HG03439 (cell line): ENCODE data around the gene GRB2.
"Not testable (repeated sequence)": the region's sequence is repeated elsewhere in the genome, so short reads cannot be mapped to it uniquely, and the experiment has no call there.

Experiments used
- ATAC-seq: cut with Tn5 transposase; IDR thresholded peaks from one replicate; pipeline ENCODE4 v1.9.1; 2021; ENCODE audit warnings: mild to moderate bottlenecking, moderate library complexity; ENCODE audit not compliant: unreplicated experiment

Gene GRB2

DNA sequence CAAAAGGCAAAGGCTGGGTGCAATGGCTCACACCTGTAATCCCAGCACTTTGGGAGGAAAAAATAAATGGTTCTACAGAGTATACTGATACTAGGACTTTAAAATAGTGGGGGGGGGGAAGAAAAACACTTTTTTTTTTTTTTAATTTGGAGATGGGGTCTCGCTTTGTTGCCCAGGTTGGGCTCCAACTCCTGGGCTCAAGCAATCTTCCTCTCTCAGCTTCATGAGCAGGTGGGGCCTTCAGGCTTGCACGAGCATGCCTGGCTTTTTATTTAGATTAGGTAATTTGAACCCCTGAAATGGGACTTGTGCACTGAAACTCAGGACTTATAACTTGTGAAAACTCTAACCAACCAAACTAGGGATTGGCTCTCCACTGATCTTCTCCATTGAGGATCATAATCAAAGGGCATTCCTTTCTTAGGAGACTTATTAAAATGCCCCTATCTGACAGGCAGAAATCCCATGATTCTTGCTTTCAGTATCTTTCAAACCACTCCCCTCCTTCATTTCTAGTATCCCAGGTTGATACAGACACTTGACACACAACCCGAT lies 16.9 kb downstream of the GRB2 start:
- ATAC-seq: no peak

DNA sequence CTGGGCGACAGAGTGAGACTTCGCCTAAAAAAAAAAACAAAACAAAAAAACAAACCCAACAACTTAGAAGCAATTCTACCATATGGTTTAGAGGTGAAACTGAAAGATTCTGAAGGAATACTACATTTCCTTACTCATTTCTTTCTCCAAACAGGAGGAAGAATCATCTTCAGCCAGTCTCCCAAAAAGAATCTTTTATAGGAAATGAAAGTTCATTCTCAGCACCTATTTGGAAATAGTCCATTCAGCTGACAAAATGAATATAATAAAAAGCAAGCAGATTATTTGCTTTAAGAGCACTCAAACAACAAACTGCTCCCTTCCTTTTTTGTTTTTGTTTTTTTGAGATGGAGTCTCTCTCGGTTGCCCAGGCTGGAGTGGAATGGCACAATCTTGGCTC lies 17.7 kb downstream of the GRB2 start:
- ATAC-seq: no peak

DNA sequence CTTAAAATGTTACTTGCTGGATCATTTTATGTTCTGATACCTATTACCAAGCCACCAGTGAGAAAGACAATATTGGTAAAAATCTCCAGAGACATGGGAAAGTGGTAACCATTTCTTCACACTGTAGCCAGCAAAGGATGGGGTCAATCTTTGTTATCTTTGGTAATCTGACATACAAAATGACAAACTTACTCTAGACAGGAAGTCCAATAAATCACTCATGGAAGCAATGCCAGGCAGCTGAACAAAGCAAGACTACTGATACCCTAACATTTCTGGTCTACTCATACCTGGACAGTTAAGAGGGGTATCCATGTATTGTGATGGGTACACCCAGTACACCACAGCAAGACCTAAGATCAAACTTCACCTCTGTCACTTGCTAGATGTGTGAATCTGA lies 19.0 kb downstream of the GRB2 start:
- ATAC-seq: no peak

DNA sequence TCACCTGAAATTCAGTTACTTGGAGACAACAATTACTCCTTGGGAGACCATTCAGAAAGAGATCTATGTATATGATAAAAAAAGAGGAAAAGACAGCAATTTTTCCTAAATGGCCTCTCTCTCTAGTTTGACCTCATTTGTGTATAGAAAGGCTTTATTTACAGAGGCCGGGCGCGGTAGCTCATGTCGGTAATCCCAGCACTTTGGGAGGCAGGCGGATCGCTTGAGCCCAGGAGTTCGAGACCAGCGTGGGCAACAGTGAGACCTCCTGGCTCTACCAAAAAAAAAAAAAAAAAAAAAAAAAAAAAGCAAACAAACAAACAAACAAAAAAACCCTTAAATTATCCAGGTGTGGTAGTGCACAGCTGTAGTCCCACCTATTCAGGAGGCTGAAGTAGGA lies 20.7 kb downstream of the GRB2 start:
- no peak for ATAC-seq

DNA sequence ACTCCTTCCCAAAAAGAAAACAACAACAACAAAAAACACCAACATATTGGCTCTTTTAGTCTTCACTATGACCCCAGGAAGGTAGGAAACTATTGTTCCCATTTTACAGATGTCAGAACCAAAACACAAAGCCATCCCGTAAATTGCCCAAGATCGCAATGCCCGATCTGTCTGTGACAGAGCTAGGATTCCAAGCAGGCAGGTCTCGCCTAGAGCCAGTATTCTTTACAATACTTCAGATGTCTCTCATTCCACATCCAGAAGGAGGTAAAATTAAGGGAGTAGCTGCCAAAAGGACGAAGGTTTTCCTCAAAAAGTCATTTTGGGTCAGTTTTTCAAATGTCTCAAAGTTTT lies 21.7 kb downstream of the GRB2 start:
- no peak for ATAC-seq

DNA sequence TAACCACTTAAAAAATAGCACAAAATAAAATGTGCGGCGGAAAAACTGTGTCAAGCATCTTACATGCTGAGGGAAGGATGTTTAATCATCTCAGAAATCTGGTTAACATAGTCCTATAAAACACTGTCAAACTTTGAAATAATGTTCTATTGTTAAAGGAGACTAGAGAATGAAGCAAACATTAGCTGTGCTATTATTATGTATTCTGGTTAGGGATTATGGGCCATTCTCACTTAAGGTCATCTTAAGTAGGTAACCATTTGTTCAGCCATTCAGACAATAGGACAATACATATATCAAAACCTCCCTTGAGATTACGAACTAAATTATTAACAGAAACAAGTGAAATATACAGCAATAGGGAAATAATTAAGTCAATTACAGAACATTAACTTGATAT lies 24.7 kb downstream of the GRB2 start:
- no peak for ATAC-seq

DNA sequence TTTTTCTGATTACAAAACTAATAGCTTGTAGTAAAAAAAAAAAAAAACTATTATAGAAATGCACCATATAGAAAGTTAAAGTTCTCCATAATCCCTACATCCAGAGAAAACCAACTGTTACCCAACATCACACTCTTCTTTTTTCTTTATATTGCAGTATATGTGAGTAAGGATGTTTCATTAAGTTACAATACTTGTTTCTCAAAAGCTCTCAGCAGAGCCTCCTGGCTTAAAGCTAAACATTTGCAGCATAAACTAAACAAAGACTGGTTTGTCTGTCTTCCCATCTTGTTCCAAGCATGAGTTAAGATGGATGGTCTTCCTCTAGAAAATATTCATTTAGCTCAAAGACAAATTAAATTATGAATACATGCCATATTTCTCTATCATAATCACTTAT lies 25.2 kb downstream of the GRB2 start:
- ATAC-seq: no peak

DNA sequence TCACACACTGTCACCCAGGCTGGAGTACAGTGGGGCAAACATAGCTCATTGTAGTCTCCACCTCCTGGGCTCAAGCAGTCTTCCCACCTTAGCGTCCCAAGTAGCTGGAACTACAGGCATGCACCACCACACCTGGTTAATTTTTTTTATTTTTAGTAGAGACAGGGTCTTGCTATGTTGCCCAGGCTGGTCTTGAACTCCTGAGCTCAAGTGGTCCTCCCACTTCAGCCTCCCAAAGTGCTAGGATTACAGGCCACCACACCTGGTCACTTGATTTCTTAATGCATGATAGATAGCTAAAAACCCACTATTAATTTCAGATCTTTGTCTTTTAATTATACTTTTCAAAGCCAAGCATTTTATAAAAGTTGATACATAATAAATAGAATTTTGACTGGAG lies 26.1 kb downstream of the GRB2 start:
- not testable (repeated sequence) for ATAC-seq

DNA sequence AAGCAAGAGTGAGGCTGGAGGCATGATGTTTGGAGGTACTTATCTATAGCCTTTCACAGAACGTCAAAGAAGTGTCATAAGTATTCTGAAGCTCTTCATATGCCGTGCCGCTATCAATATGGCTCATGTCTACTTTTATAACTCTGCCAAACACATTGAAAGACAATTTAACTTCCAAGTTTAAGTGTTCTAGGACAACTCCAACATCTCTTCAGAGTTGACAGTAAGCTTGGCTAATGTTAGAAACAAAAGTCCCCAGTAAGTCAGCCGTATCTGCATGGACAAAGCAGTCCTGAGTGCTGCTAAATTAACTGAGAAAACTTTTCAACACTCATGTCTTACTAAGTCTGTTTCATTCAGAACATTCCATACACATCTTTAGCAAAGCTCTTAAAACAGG lies 32.2 kb downstream of the GRB2 start:
- ATAC-seq: no peak

DNA sequence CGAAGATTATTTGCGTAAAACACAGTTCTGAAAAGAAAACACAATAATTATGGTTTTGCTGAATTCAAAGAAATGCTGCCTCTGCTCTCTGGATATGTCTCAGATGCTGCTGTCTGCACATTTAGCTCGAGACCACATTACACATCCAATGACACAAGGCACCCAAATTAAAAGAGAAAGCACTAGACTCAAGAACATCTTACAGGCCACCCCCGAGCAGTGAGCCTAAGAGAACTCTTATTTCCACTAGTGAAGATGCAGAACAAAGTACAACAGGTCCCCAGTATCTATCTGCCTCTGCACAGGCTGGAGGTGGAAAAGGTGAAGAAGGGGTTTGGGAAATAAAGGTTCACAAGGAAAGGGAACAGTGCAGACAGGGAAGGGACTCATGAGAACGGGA lies 33.5 kb downstream of the GRB2 start:
- peak; percentile 44 for ATAC-seq

DNA sequence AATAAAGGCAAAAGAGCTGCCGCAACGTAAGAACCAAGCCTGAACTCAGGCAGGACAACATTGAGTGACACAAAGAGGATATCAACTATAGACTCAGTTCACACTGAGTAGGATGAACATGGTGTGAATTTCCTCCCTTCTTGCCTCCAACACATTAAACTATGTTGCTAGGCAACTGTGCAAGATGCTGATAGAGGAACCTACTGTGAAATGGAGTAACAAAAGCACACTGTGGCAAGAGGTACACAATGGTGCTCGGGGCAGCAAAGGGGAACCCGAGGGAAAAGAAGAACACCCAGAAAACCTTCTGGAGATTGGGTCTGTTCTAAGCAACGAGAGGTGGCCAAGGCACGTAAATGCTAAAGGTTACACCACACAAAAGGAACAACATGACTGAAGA lies 34.1 kb downstream of the GRB2 start:
- no peak for ATAC-seq

DNA sequence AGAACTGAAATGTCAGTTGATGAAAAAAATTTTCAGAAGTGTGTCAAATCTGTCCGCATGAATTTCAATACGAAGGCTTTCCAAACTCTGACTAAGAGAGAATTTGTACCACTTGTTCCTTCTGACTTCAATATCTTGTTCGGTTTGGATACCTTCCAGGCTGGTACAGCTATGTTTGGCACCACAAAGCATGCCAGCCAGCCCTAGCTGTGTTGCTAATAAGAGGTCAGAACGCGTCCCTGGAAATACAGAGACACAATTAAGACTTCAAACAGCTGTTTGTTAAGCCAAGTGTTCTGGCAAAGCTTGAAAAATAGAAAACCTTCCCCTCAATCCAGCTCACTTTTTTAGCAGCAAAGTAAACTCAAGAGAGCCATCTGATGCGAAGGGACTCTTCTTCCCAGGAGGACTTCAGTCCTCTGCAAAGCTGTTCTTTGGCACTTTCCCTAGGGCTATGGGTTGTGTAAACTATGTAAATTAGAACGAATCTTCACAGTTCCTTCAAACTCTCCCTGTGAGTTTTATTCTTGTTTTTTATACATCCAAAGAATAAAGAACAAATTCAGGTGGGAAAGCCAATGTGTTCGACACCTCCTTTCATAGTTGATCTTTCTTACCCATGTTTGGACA lies 35.1 kb downstream of the GRB2 start:
- ATAC-seq: no peak

DNA sequence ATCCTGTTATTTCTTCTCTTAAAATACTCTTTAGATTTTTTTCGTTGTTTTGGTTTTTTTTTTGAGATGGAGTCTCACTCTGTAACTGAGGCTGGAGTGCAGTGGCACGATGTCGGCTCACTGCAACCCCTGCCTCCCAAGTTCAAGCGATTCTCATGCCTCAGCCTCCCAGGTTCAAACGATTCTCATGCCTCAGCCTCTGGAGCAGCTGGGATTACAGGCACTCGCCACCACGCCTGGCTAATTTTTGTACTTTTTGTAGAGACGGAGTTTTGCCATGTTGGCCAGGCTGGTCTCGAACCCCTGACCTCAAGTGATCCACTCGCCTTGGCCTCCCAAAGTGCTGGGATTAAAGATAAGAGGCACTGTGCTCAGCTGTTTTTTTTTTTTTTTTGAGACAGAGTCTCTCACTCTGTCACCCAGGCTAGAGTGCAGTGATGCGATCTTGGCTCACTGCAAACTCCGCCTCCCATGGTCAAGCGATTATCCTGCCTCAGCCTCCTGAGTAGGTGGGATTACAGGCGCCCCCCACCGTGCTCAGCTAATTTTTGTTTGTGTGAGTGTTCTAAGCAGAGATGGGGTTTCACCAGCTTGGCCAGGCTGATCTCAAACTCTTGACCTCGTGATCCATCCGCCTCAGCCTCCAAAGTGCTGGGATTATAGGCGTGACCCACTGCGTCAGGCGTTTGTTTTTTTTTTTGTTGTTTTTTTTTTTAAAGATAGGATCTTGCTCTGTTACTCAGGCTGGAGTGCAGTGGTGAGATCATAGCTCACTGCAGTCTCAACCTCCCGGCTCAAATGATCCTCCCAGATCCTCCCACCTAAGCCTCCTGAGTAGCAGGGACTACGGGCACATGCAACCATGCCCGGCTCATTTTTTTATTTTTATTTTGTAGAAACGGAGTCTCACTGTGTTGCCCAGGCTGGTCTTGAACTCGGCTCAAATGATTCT lies 37.4 kb downstream of the GRB2 start:
- not testable (repeated sequence) for ATAC-seq

DNA sequence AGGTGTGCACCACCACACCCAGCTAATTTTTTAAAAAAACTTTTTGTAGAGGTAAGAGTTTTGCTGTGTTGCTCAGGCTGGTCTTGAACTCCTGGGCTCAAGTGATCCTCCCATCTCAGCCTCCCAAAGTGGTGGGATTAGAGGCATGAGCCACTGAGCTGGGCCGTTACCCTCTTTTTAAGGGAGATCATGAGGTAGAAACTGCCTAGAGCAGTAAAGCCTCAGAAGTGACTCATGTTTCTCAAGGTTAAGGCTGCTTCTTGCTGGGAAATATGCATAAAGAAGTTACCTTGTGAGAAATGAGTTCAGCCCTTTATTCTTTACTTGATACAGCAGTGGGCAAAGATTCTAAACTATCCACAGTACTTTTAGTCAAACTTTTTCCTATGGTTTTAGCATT lies 38.2 kb downstream of the GRB2 start:
- no peak for ATAC-seq

DNA sequence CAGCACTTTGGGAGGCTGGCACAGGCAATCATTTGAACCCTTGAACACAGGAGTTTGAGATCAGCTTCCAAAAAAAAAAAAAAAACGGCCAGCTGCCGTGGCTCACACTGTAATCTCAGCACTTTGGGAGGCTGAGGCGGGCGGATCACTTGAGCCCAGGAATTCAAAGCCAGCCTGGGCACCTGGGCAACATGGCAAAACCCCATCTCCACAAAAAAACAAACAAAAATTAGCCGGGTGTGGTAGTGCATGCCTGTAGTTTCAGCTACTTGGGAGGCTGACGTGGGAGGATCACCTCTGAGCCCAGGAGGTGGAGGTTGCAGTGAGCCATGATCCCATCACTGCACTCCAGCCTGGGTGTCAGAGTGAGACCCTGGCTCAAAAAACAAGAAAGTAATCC lies 39.0 kb downstream of the GRB2 start:
- no peak for ATAC-seq

DNA sequence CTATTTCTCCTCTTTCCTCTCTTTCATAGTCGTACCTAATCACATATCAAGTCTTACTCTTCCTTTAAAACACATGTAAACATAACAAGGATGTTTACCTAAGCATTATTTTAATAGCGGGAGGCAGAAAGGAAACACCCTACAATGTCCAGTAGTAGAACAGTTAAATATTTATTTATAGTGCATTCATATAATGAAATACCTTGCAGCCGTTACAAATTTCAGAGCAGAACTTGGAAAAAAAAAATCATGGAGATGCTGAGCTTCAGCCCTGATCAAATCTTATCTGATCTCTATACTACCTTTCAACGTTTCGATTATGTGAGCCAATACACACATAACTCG lies 39.6 kb downstream of the GRB2 start:
- ATAC-seq: no peak

DNA sequence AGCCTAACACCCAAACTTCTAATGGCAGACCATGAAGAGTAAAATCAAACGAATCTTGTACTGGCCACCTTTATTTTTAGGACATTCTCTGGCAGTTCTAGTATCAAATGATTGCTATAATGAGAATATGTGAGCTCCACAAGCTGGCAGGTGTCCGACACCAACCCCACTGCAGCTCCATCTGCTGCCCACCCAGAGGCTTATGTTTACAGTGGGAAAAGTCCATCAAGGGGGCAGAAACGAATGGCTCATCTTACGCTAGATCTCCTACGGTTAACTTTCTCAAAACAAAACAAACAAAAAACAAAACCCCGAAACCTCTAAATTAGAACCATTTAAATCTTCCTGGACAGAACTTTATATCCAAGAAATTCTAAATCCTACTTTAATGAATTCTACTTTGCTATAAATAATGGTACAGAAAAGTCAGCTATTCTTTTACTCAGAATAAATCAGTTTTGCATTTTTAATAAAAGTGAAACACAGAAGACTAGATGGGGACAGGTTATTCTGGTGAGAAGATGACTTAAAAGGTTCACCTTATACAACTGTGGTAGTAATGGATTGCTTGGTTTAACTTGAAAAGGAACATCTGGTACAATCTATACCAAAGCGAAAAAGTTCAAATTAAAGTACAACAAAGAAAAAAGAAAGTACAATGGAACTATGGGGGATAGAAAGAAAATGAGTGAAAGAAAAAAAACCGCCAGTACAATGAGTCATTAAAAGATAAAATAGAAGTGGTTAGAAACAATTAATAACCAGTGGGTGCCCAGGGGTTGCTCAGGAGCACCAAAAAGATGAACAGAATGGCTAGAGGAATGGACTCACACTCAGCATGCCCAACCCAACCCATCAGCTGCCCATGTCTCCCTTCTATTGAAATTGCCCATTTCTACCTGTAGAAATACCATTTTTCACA lies 40.2 kb downstream of the GRB2 start:
- ATAC-seq: no peak

DNA sequence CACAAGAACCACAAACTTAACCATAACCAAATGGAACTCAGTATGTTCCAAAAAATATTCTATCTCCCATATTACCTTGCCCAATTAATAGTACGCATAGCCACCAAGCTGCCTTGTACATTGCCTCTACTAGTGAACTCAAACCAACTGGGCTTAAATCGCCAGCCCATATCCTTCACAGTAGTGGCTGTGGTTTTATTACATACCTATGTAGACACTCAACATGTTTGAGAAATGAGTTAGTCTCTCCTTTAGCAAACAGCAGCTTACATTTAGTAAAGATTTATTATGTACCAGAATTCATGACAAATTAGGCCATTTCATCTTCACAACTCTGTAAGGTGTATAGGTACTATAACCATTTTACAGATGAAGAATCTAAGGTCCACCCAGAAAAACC lies 41.4 kb downstream of the GRB2 start:
- no peak for ATAC-seq

DNA sequence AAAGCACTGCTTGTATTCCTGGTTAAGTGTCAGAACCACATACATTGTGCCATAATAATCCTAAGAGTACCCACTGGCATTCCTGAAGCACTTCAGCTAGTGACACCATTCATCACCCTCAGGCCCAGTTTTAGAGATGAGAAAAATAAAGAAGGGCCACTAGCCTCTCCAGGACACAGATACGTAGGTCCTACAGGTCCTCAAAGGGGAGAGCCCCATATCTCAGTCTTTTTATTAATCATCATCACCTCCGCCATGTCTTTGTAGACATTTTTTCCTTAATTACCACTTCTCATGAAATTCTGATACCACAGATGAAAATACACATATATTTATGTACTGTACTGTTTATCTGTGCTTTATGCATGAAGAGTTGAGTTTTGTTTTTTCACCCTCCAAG lies 43.5 kb downstream of the GRB2 start:
- ATAC-seq: no peak

DNA sequence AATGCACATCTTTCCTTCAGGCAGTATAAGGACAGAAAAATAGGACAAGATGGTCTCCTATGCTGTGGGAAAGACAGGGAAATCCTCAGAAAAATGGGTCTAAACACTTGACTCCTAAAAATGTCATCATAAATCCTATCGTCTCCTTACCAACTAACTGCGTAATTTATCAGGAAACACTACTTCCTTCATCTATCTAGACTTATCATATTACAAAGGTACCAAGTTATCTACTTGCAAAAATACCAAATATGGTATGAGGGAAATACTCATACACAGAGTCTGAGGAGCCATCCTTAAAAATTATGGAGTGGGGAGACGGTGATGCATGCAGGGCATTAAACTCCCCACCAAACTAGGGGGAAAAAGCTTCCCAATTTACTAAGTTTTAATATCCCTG lies 44.1 kb downstream of the GRB2 start:
- ATAC-seq: no peak

DNA sequence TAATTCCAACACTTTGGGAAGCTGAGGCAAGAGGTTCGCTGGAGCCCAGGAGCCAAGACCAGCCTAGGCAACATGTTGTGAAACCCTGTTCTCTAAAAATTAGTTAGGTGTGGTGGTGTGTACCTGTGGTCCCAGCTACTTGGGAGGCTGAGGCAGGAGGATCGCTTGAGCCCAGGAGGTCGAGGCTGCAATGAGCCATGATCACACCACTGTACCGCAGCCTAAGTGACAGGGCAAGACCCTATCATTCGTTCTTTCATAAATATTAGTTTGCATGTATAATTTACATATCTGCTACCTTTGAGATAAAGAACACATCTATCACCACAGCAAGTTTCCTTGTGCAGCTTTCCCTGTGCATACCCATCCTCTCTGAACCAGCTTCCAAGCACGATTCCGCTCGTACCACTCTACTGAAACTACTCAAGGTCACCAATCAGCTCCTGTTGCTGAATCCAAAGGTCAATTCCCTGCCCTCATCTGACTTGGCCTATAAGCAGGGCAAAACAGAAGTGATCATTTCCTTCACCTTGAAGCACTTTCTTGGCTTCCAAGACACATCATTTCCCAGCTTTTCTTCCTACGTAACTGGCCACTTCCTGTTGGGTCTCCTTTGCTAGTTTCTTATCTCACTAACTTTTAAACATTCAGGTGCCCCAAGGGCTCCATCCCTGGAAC lies 49.1 kb downstream of the GRB2 start:
- no peak for ATAC-seq
